ENCODE data around the gene SORBS2.
"Not testable (repeated sequence)": the region's sequence is repeated elsewhere in the genome, so short reads cannot be mapped to it uniquely, and the experiment has no call there.

Gene SORBS2

GRCh38 chr4:185578284-185578683 lies 233.7 kb downstream of the SORBS2 start:
- DNase-seq: no peak

GRCh38 chr4:185576962-185577950 lies 234.7 kb downstream of the SORBS2 start:
- no peak for DNase-seq

GRCh38 chr4:185576314-185576961 lies 235.6 kb downstream of the SORBS2 start:
- DNase-seq: no peak

- DNase-seq: peak; percentile 7
These were observed 238.3 kb downstream of the SORBS2 start for GRCh38 chr4:185573651-185574199.

GRCh38 chr4:185570727-185571126 lies 241.3 kb downstream of the SORBS2 start:
- no peak for DNase-seq

GRCh38 chr4:185567381-185568376 lies 244.3 kb downstream of the SORBS2 start:
- no peak for DNase-seq

- no peak for DNase-seq
These were observed 245.0 kb downstream of the SORBS2 start for GRCh38 chr4:185566972-185567371.

- no peak for DNase-seq
These were observed 245.6 kb downstream of the SORBS2 start for GRCh38 chr4:185566425-185566824.

- no peak for DNase-seq
These were observed 246.3 kb downstream of the SORBS2 start for GRCh38 chr4:185565696-185566095.

GRCh38 chr4:185564349-185564748 lies 247.6 kb downstream of the SORBS2 start:
- no peak for DNase-seq

GRCh38 chr4:185562531-185562930 lies 249.5 kb downstream of the SORBS2 start:
- DNase-seq: no peak

GRCh38 chr4:185560316-185560715 lies 251.7 kb downstream of the SORBS2 start:
- DNase-seq: no peak

- DNase-seq: no peak
These were observed 252.1 kb downstream of the SORBS2 start for GRCh38 chr4:185559915-185560281.

- not testable (repeated sequence) for DNase-seq
These were observed 252.6 kb downstream of the SORBS2 start for GRCh38 chr4:185559251-185559914.

GRCh38 chr4:185554365-185555126 lies 257.4 kb downstream of the SORBS2 start:
- DNase-seq: no peak

GRCh38 chr4:185552254-185552653 lies 259.7 kb downstream of the SORBS2 start:
- no peak for DNase-seq

- DNase-seq: no peak
These were observed 261.1 kb downstream of the SORBS2 start for GRCh38 chr4:185550933-185551332.

- DNase-seq: no peak
These were observed 262.8 kb downstream of the SORBS2 start for GRCh38 chr4:185549095-185549639.

GRCh38 chr4:185548587-185548986 lies 263.4 kb downstream of the SORBS2 start:
- no peak for DNase-seq

- DNase-seq: no peak
These were observed 265.7 kb downstream of the SORBS2 start for GRCh38 chr4:185546335-185546734.

Measured in NCI-H1092 (cell line).